Adrenal gland (tissue), 12 donors: ENCODE data around the gene MKI67. TPM values are rescaled to one million over a fixed set of nuclear protein-coding genes. Genes with fewer than 3 reads are reported as not detected.
"Not testable (repeated sequence)": the region's sequence is repeated elsewhere in the genome, so short reads cannot be mapped to it uniquely, and the experiment has no call there.

Experiments used
- DNase-seq, 7 donors: peaks; one replicate each; pipeline ENCODE4 v3.0.0-alpha.2; 2019 to 2020
- H3K27ac ChIP-seq, 5 donors: fragments of 200-600 bp; sonication (generic) in 4 of 5; 1 replicate in 3 of 5; 2 replicates in 2 of 5; pipeline versions ENCODE4 v1.5.1 to v1.8.0; 2016 to 2020; ENCODE audit warnings: mild to moderate bottlenecking in 1 of 5
- H3K27me3 ChIP-seq: fragments of 200-600 bp; 2 replicates; pipeline ENCODE4 v1.8.0; 2021
- H3K36me3 ChIP-seq, 2 donors: fragments of 200-600 bp; replicated peaks in 1 of 2; 1 replicate in 1 of 2; 2 replicates in 1 of 2; pipeline versions ENCODE4 v1.5.1 to v1.8.0; 2018 to 2022
- H3K4me1 ChIP-seq, 2 donors: fragments of 200-600 bp; replicated peaks in 1 of 2; 1 replicate in 1 of 2; 2 replicates in 1 of 2; pipeline versions ENCODE4 v1.5.1 to v1.8.0; 2018 to 2021
- H3K4me3 ChIP-seq, 4 donors: fragments of 200-600 bp; sonication (generic) in 3 of 4; one replicate each; pipeline ENCODE4 v1.5.1; 2016 to 2018
- H3K9me3 ChIP-seq, 3 donors: fragments of 200-600 bp; sonication (generic) in 1 of 3; replicated peaks in 1 of 3; 1 replicate in 2 of 3; 2 replicates in 1 of 3; pipeline versions ENCODE4 v1.5.1 to v1.8.0; 2016 to 2021
- POLR2A ChIP-seq, 2 donors: fragments of 450-650 bp; IDR thresholded peaks; one replicate each; pipeline ENCODE4 v1.6.1; 2017; ENCODE audit warnings: antibody characterized with exemption in 2 of 2, mild to moderate bottlenecking in 2 of 2, moderate library complexity in 1 of 2
- WGBS, 4 donors: extraction: QIAGEN DNeasy Blood & Tissue Kit in 2 of 4; methylation state at CpG; one replicate each; pipeline versions ENCODE4 v1.1.5 to v1.1.7; 2013 to 2017; 5-methylcytosine and 5-hydroxymethylcytosine counted together
- intact Hi-C, 2 donors: fragments of 100-400 bp; cut with DNase I; formaldehyde crosslinking; loops; one replicate each; pipeline versions ENCODE4 v1.14.1 to v1.15.0; 2022 to 2023
- polyA plus RNA-seq, 3 donors: library from polyadenylated mRNA; stranded (reverse); fragments of 200-250 nt in 2 of 3; fragments of 350-450 nt in 1 of 3; fragmentation: Illumina TruSeq in 1 of 3; extraction: RNeasy Lipid Tissue Mini Kit (QIAGEN cat#74804) in 1 of 3; gene quantifications; one replicate each; pipeline ENCODE4 v1.2.3, GENCODE V29; 2013 to 2014
- total RNA-seq, 9 donors: library from RNA; depleted of rRNA in 4 of 9; stranded (reverse); fragments of >200 nt in 4 of 9; fragments of 120-200 nt in 1 of 9; fragmentation: NEBNext Ultra II Directional in 1 of 9; extraction: Animal tissue kit (Norgen Biotek cat#: 25700) in 1 of 9; gene quantifications; one replicate each; pipeline versions ENCODE4 v1.1.0 to v1.2.4, GENCODE V29; 2013 to 2023
- TF ChIP-seq, protein P1 (sequence below), 6 experiments: fragments of 450-650 bp in 4 of 6; fragments of 200-600 bp in 2 of 6; sonication (generic) in 1 of 6; IDR thresholded peaks; 1 replicate in 5 of 6; 2 replicates in 1 of 6; pipeline versions ENCODE4 v1.5.1 to v1.8.0; 2016 to 2021; ENCODE audit warnings: antibody characterized with exemption in 6 of 6, mild to moderate bottlenecking in 2 of 6, moderate library complexity in 1 of 6
- donor health status: healthy with polysubstance abuse.
- donor health status: Bipolar disorder and iron deficiency.
- donor health status: DM: yes; HTN: yes; CAD: no.
- donor health status: DM: no; HTN: no; CAD: no.
- donor health status: DM: no; HTN: no; CAD: no.
- donor health status: DM: yes; HTN: yes; CAD: no.

The MKI67 gene
- total and polyA plus RNA-seq, 12 donors: 0.30 to 16.8 (median 3.0) TPM

DNA sequence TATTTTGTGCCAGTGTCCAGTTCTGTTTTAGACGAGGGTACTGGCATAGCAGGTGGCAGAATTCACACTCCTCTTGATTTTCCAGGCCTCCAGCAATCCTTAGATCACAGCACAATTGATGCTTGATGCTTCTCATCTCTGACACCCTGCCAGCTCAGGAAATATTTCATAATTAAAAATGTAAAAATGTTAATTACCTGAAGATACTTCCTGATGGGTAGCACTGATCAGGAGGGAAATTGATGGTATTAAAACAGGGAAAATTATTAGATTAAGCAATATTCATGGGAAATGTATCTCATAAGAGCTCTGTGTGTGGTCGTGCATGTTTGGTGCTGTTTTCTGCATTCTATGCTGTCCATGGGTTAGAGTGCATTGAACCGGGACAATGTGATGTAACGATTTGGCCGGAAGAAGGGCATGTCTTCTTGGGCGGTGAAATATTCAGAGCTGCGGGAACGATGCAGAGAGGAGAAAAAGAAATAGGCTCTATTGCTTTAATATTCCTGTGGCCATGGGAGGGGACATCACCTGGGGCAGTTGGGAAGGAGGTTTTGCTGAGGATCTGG, 43.7 kb upstream of the MKI67 start:
- TF ChIP-seq, protein P1, sequence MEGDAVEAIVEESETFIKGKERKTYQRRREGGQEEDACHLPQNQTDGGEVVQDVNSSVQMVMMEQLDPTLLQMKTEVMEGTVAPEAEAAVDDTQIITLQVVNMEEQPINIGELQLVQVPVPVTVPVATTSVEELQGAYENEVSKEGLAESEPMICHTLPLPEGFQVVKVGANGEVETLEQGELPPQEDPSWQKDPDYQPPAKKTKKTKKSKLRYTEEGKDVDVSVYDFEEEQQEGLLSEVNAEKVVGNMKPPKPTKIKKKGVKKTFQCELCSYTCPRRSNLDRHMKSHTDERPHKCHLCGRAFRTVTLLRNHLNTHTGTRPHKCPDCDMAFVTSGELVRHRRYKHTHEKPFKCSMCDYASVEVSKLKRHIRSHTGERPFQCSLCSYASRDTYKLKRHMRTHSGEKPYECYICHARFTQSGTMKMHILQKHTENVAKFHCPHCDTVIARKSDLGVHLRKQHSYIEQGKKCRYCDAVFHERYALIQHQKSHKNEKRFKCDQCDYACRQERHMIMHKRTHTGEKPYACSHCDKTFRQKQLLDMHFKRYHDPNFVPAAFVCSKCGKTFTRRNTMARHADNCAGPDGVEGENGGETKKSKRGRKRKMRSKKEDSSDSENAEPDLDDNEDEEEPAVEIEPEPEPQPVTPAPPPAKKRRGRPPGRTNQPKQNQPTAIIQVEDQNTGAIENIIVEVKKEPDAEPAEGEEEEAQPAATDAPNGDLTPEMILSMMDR (IDR thresholded peaks at IDR 0.05): no peak
- no peak for TF ChIP-seq POLR2A (IDR thresholded peaks at IDR 0.05)
- H3K27ac ChIP-seq: no peak overlapping the region
- WGBS, 4 donors: 60 to 70% (median 66%) methylated on average over 8 of the region's 8 CpGs
- no peaks in the 10 kb centered on the region for H3K36me3 ChIP-seq
- no peaks in the 10 kb centered on the region for H3K4me1 ChIP-seq
- no peaks in the 10 kb centered on the region for H3K9me3 ChIP-seq
- intact Hi-C loops: no loop called here
- H3K4me3 ChIP-seq: no peak overlapping the region
- no peak for DNase-seq
- H3K27me3 ChIP-seq: no peaks in the 10 kb centered on the region

DNA sequence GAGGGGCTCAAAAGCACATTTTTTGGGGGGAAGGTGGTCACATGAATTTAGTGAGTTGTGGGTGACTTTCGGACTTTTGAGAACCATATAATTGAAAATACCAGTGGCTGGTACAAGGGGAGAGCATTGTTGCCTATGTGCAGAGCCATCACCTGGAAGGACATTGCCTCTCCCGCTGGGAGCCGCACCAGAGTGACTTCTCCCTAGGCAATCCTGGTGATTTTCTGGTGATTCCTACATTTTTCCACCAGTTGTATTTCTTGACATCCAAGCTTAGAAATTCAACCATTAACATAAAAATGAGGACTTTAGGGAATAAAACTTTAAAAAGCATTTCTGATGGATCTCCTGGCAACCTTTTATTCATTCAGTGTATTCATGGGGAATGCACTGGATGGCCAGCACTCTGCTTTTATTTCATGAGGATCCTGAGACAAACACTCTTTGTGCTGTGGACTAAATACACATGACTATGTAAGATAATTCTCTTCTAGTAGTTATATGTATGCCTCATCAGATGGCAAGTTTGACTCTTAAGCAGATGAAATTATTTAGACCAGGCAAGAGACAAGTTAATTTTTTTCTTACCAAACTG, 41.8 kb upstream of the MKI67 start:
- no peaks in the 10 kb centered on the region for H3K9me3 ChIP-seq
- H3K27ac ChIP-seq: no peak overlapping the region
- no peaks in the 10 kb centered on the region for H3K4me1 ChIP-seq
- TF ChIP-seq, protein P1 (IDR thresholded peaks at IDR 0.05): no peak
- no peak for TF ChIP-seq POLR2A (IDR thresholded peaks at IDR 0.05)
- no peaks in the 10 kb centered on the region for H3K36me3 ChIP-seq
- DNase-seq: no peak
- intact Hi-C loops: no loop called here
- no peak overlapping the region for H3K4me3 ChIP-seq
- no peaks in the 10 kb centered on the region for H3K27me3 ChIP-seq
- WGBS, 4 donors: 79 to 88% (median 86%) methylated on average over 3 of the region's 3 CpGs

DNA sequence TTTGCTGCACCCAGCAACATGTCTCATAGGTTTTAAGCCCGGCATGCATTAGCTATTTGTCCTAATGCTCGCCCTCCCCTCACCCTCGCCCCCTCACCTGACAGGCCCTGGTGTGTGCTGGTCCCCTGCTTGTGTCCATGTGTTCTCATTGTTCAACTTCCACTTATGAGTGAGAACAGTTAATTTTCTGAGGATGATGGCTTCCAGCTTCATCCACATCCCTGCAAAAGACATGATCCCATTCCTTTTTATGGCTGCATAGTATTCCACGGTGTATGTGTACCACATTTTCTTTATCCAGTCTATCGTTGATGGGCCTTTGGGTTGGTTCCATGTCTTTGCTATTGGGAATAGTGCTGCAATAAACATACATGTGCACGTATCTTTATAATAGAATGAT, 40.9 kb upstream of the MKI67 start:
- not testable (repeated sequence) for H3K36me3 ChIP-seq

DNA sequence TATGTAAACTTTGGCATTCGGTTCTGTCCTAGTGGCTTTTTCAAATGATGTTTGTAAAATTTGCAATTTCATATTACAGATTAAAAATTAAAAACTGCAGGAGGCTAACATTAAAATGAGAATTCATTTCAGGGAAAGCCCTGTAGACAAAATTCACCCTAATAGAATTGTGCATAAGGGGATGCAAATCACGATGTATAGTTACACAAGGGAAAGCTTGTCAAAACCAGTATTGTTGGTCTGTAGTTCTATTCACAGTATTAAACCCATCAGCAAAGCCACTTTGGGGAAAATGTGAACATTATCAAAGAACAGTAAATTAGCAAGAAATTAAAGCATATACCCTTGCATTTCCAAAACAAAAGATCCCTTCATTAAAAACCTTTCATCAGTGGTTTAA, 39.9 kb upstream of the MKI67 start:
- no peaks in the 10 kb centered on the region for H3K9me3 ChIP-seq
- H3K27ac ChIP-seq: no peak overlapping the region
- no peaks in the 10 kb centered on the region for H3K4me1 ChIP-seq
- H3K27me3 ChIP-seq: no peaks in the 10 kb centered on the region
- intact Hi-C loops: no loop called here
- no peak for DNase-seq
- 68 to 78% (median 70%) methylated on average over 2 of the region's 2 CpGs for WGBS, 4 donors
- TF ChIP-seq, protein P1 (IDR thresholded peaks at IDR 0.05): no peak
- TF ChIP-seq POLR2A (IDR thresholded peaks at IDR 0.05): no peak
- no peaks in the 10 kb centered on the region for H3K36me3 ChIP-seq
- H3K4me3 ChIP-seq: no peak overlapping the region

More for the DNA sequence above, 40.9 kb upstream of the MKI67 start:
- intact Hi-C loops, DNase-seq, H3K4me3 ChIP-seq, H3K4me1 ChIP-seq, H3K9me3 ChIP-seq, H3K27ac ChIP-seq, H3K27me3 ChIP-seq: not testable (repeated sequence)
- WGBS, 4 donors: 75 to 86% (median 83%) methylated on average over 6 of the region's 6 CpGs

DNA sequence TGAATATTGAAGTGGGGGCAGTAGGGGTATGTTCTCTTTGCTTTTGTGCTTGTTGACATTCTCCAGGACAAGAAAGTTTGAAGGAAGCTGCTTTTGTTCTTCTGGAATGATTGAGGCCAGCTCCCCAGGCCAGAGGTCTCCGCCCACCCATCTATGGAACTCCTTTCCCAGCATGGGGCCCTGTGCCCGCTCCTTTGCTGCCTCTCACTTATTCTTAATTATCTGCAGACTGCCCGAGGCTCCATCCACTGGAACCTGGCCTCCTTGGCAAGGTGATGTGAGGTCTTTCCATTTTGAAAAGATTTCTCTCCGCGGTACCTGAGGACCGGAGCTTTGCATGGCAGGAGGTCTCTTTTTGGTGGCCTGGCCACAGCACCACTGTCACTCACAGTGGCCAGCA, 39.3 kb upstream of the MKI67 start:
- TF ChIP-seq, protein P1 (IDR thresholded peaks at IDR 0.05): no peak
- TF ChIP-seq POLR2A (IDR thresholded peaks at IDR 0.05): no peak
- H3K36me3 ChIP-seq: no peaks in the 10 kb centered on the region
- no peak overlapping the region for H3K4me3 ChIP-seq
- DNase-seq: no peak
- no peaks in the 10 kb centered on the region for H3K27me3 ChIP-seq
- intact Hi-C loops: no loop called here
- H3K4me1 ChIP-seq: no peaks in the 10 kb centered on the region
- 78 to 84% (median 80%) methylated on average over 6 of the region's 6 CpGs for WGBS, 4 donors
- no peak overlapping the region for H3K27ac ChIP-seq
- no peaks in the 10 kb centered on the region for H3K9me3 ChIP-seq
